Heart right ventricle (tissue), 16 donors: ENCODE data around the gene LDAH. TPM values are rescaled to one million over a fixed set of nuclear protein-coding genes. Genes with fewer than 3 reads are reported as not detected.
A peak's percentile ranks its signal among the peaks of the same experiment; 100 is the strongest.

Experiments
- ATAC-seq, 8 donors: fragments of 200-7000 bp; cut with Tn5 transposase; one replicate each; pipeline ENCODE4 v1.9.1; 2020; ENCODE audit warnings: mild to moderate bottlenecking in 8 of 8, moderate library complexity in 8 of 8, moderate number of reproducible peaks in 1 of 8
- DNase-seq, 2 donors: peaks; one replicate each; pipeline ENCODE4 v3.0.0-alpha.2; 2020
- H3K27ac ChIP-seq, 10 donors: fragments of 200-600 bp; sonication (generic) in 2 of 10; one replicate each; pipeline versions ENCODE4 v1.5.0 to v1.8.0; 2020 to 2022; ENCODE audit warnings: mild to moderate bottlenecking in 3 of 10
- H3K27me3 ChIP-seq, 7 donors: fragments of 200-600 bp; one replicate each; pipeline ENCODE4 v1.8.0; 2021 to 2022; ENCODE audit warnings: mild to moderate bottlenecking in 2 of 7
- H3K36me3 ChIP-seq, 9 donors: fragments of 200-600 bp; sonication (generic) in 1 of 9; one replicate each; pipeline versions ENCODE4 v1.5.0 to v1.8.0; 2020 to 2022; ENCODE audit warnings: mild to moderate bottlenecking in 2 of 9
- H3K4me1 ChIP-seq, 9 donors: fragments of 200-600 bp; sonication (generic) in 1 of 9; one replicate each; pipeline versions ENCODE4 v1.5.0 to v1.8.0; 2020 to 2022; ENCODE audit warnings: mild to moderate bottlenecking in 4 of 9
- H3K4me3 ChIP-seq, 10 donors: fragments of 200-600 bp; sonication (generic) in 2 of 10; one replicate each; pipeline versions ENCODE4 v1.5.0 to v1.8.0; 2020 to 2022; ENCODE audit warnings: mild to moderate bottlenecking in 7 of 10, moderate library complexity in 2 of 10
- H3K9me3 ChIP-seq, 11 donors: fragments of 200-600 bp in 10 of 11; sonication (generic) in 2 of 11; one replicate each; pipeline versions ENCODE4 v1.5.0 to v1.8.0; 2013 to 2022; ENCODE audit warnings: mild to moderate bottlenecking in 2 of 11, control low read depth in 1 of 11, moderate library complexity in 1 of 11
- CTCF ChIP-seq, 9 donors: fragments of 200-600 bp; sonication (generic) in 2 of 9; IDR thresholded peaks; one replicate each; pipeline versions ENCODE4 v1.5.0 to v1.8.0; 2021 to 2022; ENCODE audit warnings: antibody characterized with exemption in 9 of 9, mild to moderate bottlenecking in 5 of 9, moderate library complexity in 1 of 9
- WGBS, 2 donors: extraction: QIAGEN DNeasy Blood & Tissue Kit; methylation state at CpG; one replicate each; pipeline ENCODE4 v1.1.7; 2013; ENCODE audit warnings: inconsistent platforms in 1 of 2; 5-methylcytosine and 5-hydroxymethylcytosine counted together
- intact Hi-C, 10 donors: fragments of 100-400 bp; cut with DNase I; formaldehyde crosslinking; loops; one replicate each; pipeline versions ENCODE4 v1.11.1 to v1.14.2; 2022
- polyA plus RNA-seq, 2 donors: library from polyadenylated mRNA; stranded (reverse); fragments of 200-250 nt; gene quantifications; one replicate each; pipeline ENCODE4 v1.2.3, GENCODE V29; 2013
- total RNA-seq, 10 donors: library from RNA; stranded (reverse); fragmentation: NEBNext Ultra II Directional in 3 of 10; extraction: Animal tissue kit (Norgen Biotek cat#: 25700) in 3 of 10; gene quantifications; one replicate each; pipeline versions ENCODE4 v1.2.1 to v1.2.4, GENCODE V29; 2021 to 2023
- donor health status: Arrhythmogenic right ventricular cardiomyopathy.
- donor health status: ischemic (EF 13 %, LVEDD 7.1; RV severe dilation, severe dysfunction).
- donor health status: healthy with polysubstance abuse.
- donor health status: DM: no; HTN: yes; CAD: no.
- donor health status: DM: no; HTN: no; CAD: no.
- donor health status: ischemic (EF 25% LVEDD 6.9; RV normal size, moderate dysfunction).
- donor health status: ischemic (EF 25% LVEDD 5.7; RV mildly dilated, moderate dysfunction).
- donor health status: healthy.
- donor health status: DM: yes; HTN: yes; CAD: no.
- donor health status: Ischemic cardiomyopathy.
- donor health status: ischemic (EF 35%, LVEDD 5.7; RV mildly dilated, moderate dysfunction).
- donor health status: nonischemic (EF 11% LVEDD 7.7; RV severe dilation, severe dysfunction).
- donor health status: DM: yes; HTN: yes; CAD: no.
- donor health status: PGD.
- donor health status: ischemic (EF 29% LVEDD 5.4; RV normal size, mild dysfunction).
- donor health status: nonischemic (EF 23%, LVEDD 6.1; RV moderate dilation, normal function).

LDAH gene
- total and polyA plus RNA-seq, 12 donors = 1.5 to 11.3 (median 5.4) TPM

GRCh38 chr2:20666005-20666303 lies 156.9 kb downstream of the LDAH start:
- Histone ChIP-seq H3K4me1 (peaks cover 0 to 31% (median 20%) of the 10 kb centered on the region in 9 donors), H3K9me3 (no peaks in the 10 kb centered on the region), H3K27ac (peak overlapping the region in 5 of 10 donors; percentile 10 to 46 (median 35)), H3K4me3 (peak overlapping the region; percentile 16 to 57 (median 50)), H3K36me3 (no peaks in the 10 kb centered on the region), H3K27me3 (peaks cover 35 to 97% (median 96%) of the 10 kb centered on the region in 7 donors)
- TF ChIP-seq CTCF (IDR thresholded peaks at IDR 0.05) = no peak
- 1 to 2% methylated on average over 34 of the region's 34 CpGs for WGBS, 2 donors
- DNase-seq = no peak
- intact Hi-C loops = loop anchor here in 3 of 10 donors (10.0 kb wide), 2 partner anchors 159 to 449 kb away; partner anchors contain the start of gene LDAH (in 1 of the 3)
- ATAC-seq = peak in 2 of 8 donors; percentile 9 to 35

- intact Hi-C loops = loop anchor here in 3 of 10 donors (10.0 kb wide), 2 partner anchors 159 to 449 kb away; partner anchors contain the start of gene LDAH (in 1 of the 3)
- H3K4me3 ChIP-seq = peak overlapping the region; percentile 16 to 57 (median 50)
- TF ChIP-seq CTCF (IDR thresholded peaks at IDR 0.05) = no peak
- H3K27me3 ChIP-seq = peaks cover 30 to 97% (median 96%) of the 10 kb centered on the region in 7 donors
- ATAC-seq (no peak), DNase-seq (no peak)
- 3 to 6% methylated on average over 49 of the region's 49 CpGs for WGBS, 2 donors
- H3K36me3 ChIP-seq = no peaks in the 10 kb centered on the region
- H3K4me1 ChIP-seq = peaks cover 0 to 31% (median 20%) of the 10 kb centered on the region in 9 donors
- H3K9me3 ChIP-seq = no peaks in the 10 kb centered on the region
- H3K27ac ChIP-seq = peak overlapping the region in 3 of 10 donors; percentile 15 to 46 (median 37)
These were observed 157.5 kb downstream of the LDAH start for GRCh38 chr2:20665243-20666004.

GRCh38 chr2:20664431-20665242 lies 158.3 kb downstream of the LDAH start:
- H3K27me3 ChIP-seq = peaks cover 25 to 97% (median 94%) of the 10 kb centered on the region in 7 donors
- no peak overlapping the region for H3K27ac ChIP-seq
- peaks cover 0 to 31% (median 20%) of the 10 kb centered on the region in 9 donors for H3K4me1 ChIP-seq
- no peak for TF ChIP-seq CTCF (IDR thresholded peaks at IDR 0.05)
- DNase-seq (no peak), ATAC-seq (no peak)
- intact Hi-C loops = loop anchor here in 6 of 10 donors (5.0 to 10.0 kb wide), 3 partner anchors 160 to 453 kb away; partner anchors contain the start of gene LDAH (in 1 of the 6)
- no peaks in the 10 kb centered on the region for H3K9me3 ChIP-seq
- WGBS, 2 donors = 23 to 31% methylated on average over 17 of the region's 17 CpGs
- H3K4me3 ChIP-seq = peak overlapping the region in 1 of 10 donors; percentile 6
- no peaks in the 10 kb centered on the region for H3K36me3 ChIP-seq

- H3K4me3 ChIP-seq = peak overlapping the region in 1 of 10 donors; percentile 6
- peaks cover 25 to 97% (median 94%) of the 10 kb centered on the region in 7 donors for H3K27me3 ChIP-seq
- H3K36me3 ChIP-seq = no peaks in the 10 kb centered on the region
- no peak for TF ChIP-seq CTCF (IDR thresholded peaks at IDR 0.05)
- H3K27ac ChIP-seq = no peak overlapping the region
- WGBS, 2 donors = 33 to 51% methylated on average over 2 of the region's 2 CpGs
- intact Hi-C loops = loop anchor here in 6 of 10 donors (5.0 to 10.0 kb wide), 3 partner anchors 161 to 453 kb away; partner anchors contain the start of gene LDAH (in 1 of the 6)
- H3K9me3 ChIP-seq = no peaks in the 10 kb centered on the region
- DNase-seq = no peak
- ATAC-seq = no peak
- peaks cover 0 to 27% (median 20%) of the 10 kb centered on the region in 9 donors for H3K4me1 ChIP-seq
These were observed 158.9 kb downstream of the LDAH start for GRCh38 chr2:20664071-20664390.
